ENCODE measurements around the gene SHISA4.

DNA sequence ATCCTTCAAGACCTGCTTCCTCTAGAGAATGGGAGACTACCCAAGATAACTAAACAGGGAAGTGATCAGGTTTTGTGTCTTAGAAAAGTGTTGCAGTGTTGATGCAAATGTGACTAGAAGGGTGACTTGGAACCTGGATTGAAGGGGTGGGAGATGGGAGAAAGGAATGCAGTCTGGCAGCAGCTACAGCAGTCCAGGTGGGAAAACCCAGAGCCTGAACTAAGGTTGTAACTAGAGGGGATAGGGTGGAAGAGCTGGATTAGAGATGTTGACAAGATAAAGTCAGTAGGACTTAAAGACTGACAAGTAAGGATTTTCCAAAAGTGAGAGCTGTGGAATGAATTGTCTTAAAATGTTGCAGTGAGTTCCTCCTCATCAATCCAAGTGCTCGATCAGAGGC is 7.1 kb upstream of the SHISA4 start:
- TF ChIP-seq, protein P1, sequence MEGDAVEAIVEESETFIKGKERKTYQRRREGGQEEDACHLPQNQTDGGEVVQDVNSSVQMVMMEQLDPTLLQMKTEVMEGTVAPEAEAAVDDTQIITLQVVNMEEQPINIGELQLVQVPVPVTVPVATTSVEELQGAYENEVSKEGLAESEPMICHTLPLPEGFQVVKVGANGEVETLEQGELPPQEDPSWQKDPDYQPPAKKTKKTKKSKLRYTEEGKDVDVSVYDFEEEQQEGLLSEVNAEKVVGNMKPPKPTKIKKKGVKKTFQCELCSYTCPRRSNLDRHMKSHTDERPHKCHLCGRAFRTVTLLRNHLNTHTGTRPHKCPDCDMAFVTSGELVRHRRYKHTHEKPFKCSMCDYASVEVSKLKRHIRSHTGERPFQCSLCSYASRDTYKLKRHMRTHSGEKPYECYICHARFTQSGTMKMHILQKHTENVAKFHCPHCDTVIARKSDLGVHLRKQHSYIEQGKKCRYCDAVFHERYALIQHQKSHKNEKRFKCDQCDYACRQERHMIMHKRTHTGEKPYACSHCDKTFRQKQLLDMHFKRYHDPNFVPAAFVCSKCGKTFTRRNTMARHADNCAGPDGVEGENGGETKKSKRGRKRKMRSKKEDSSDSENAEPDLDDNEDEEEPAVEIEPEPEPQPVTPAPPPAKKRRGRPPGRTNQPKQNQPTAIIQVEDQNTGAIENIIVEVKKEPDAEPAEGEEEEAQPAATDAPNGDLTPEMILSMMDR (IDR thresholded peaks at IDR 0.05) = no peak
- no peak for TF ChIP-seq EZH2 (IDR thresholded peaks at IDR 0.05; ENCODE audit: borderline replicate concordance, insufficient read depth, low read depth, low read length, poor library complexity, severe bottlenecking)
